GM13977 (cell line): ENCODE data around the gene TRPM4.

Source experiments
- DNase-seq: peaks from one replicate; pipeline ENCODE4 v3.0.0; 2012; ENCODE audit warnings: low spot score
- CTCF ChIP-seq: IDR thresholded peaks from 2 replicates; pipeline ENCODE4 v1.5.1; 2012; ENCODE audit warnings: mild to moderate bottlenecking, control low read depth; ENCODE audit not compliant: insufficient read depth; ENCODE audit errors: extremely low read depth, missing control alignments
- in situ Hi-C: fragments of 300-500 bp; cut with MboI; formaldehyde crosslinking; loops from one replicate; pipeline ENCODE4 v1.12.0; 2022; ENCODE audit warnings: low sequenced_read_pairs, low pct_unique_long_range_greater_than_20kb, mixed read lengths, inconsistent platforms; ENCODE audit not compliant: unreplicated experiment

Gene TRPM4

GRCh38 chr19:49160450-49161189 lies 3.0 kb downstream of the TRPM4 start:
- no peak for TF ChIP-seq CTCF
- no peak for DNase-seq
- in situ Hi-C loops: no loop called here

- DNase-seq: no peak
- in situ Hi-C loops: no loop called here
These were observed 4.4 kb downstream of the TRPM4 start for GRCh38 chr19:49161987-49162386.

GRCh38 chr19:49165111-49165750 lies 7.6 kb downstream of the TRPM4 start:
- in situ Hi-C loops: no loop called here
- DNase-seq: no peak
- no peak for TF ChIP-seq CTCF

More at GRCh38 chr19:49161987-49162386, 4.4 kb downstream of the TRPM4 start:
- no peak for TF ChIP-seq CTCF

GRCh38 chr19:49165865-49166301 lies 8.3 kb downstream of the TRPM4 start:
- in situ Hi-C loops: no loop called here
- DNase-seq: no peak
- no peak for TF ChIP-seq CTCF

- no peak for TF ChIP-seq CTCF
- in situ Hi-C loops: no loop called here
These were observed 10.3 kb downstream of the TRPM4 start for GRCh38 chr19:49167857-49168409.

GRCh38 chr19:49168421-49168820 lies 10.8 kb downstream of the TRPM4 start:
- in situ Hi-C loops: no loop called here

More at GRCh38 chr19:49167857-49168409, 10.3 kb downstream of the TRPM4 start:
- DNase-seq: no peak

More at GRCh38 chr19:49168421-49168820, 10.8 kb downstream of the TRPM4 start:
- TF ChIP-seq CTCF: no peak
- DNase-seq: no peak
